ENCODE measurements around the gene DMPK. TPM values are rescaled to one million over a fixed set of nuclear protein-coding genes. Genes with fewer than 3 reads are reported as not detected.

DMPK gene
- total RNA-seq, 1 experiment from 2014 or later: 119 TPM

- POLR2A ChIA-PET: no interaction called here
- DNase-seq (ENCODE audit: low read depth, low spot score): no peak
- CTCF ChIA-PET: no interaction called here
- peak overlapping the region; percentile 86 for H3K27ac ChIP-seq (ENCODE audit: low read length)
- intact Hi-C loops (cut with micrococcal nuclease; ENCODE audit: unreplicated experiment) (loop anchor here (10.0 kb wide), 1 partner anchor 62 kb away; no protein-coding TSS in a partner anchor), in situ Hi-C loops (cut with HindIII; ENCODE audit: low pct_unique_long_range_greater_than_20kb, low sequenced_read_pairs) (no loop called here)
- BruUV-seq (replicated peaks): no TSS peak
- no peaks in the 10 kb centered on the region for H3K27me3 ChIP-seq (ENCODE audit: control insufficient read depth, insufficient read depth, low read length)
- H3K36me3 ChIP-seq (ENCODE audit: control insufficient read depth, insufficient read depth, low read length): no peaks in the 10 kb centered on the region; the same call in 1 of the 2 replicates
- TF ChIP-seq REST (IDR thresholded peaks at IDR 0.05; ENCODE audit: insufficient read depth in 1 of 2, low read depth in 2 of 2, low read length in 1 of 2): no peak
- TF ChIP-seq TCF7L2 (IDR thresholded peaks at IDR 0.05; ENCODE audit: low read depth, low read length): no peak
- TF ChIP-seq SIN3A (IDR thresholded peaks at IDR 0.05; ENCODE audit: borderline replicate concordance, insufficient read depth, low read depth, low read length): no peak
- peak; percentile 19; the same call in 1 of the 2 replicates for TF ChIP-seq POLR2AphosphoS5 (IDR thresholded peaks at IDR 0.05; ENCODE audit: low read depth, low read length)
- TF ChIP-seq CTCF (IDR thresholded peaks at IDR 0.05): no peak
- peaks cover 25% of the 10 kb centered on the region for H3K4me1 ChIP-seq (ENCODE audit: control insufficient read depth, insufficient read depth, low read length)
- no peak for ATAC-seq
- H3K4me3 ChIP-seq (ENCODE audit: low read depth in 2 of 2, low read length in 2 of 2): peak overlapping the region; percentile 66 to 77
- H3K9me3 ChIP-seq (ENCODE audit: control insufficient read depth, insufficient read depth, low read depth, low read length): no peaks in the 10 kb centered on the region
Observed at GRCh38 chr19:45766296-45766868, 15.9 kb downstream of the DMPK start.

GRCh38 chr19:45765702-45766295 lies 16.5 kb downstream of the DMPK start:
- no peaks in the 10 kb centered on the region for H3K9me3 ChIP-seq (ENCODE audit: control insufficient read depth, insufficient read depth, low read depth, low read length)
- intact Hi-C loops (cut with micrococcal nuclease; ENCODE audit: unreplicated experiment): loop anchor here (10.0 kb wide), 1 partner anchor 61 kb away; no protein-coding TSS in a partner anchor
- no peak for ATAC-seq
- H3K27ac ChIP-seq (ENCODE audit: low read length): no peak overlapping the region; the same call in 1 of the 2 replicates
- no peaks in the 10 kb centered on the region for H3K27me3 ChIP-seq (ENCODE audit: control insufficient read depth, insufficient read depth, low read length)
- DNase-seq (ENCODE audit: low read depth, low spot score): no peak
- in situ Hi-C loops (cut with HindIII; ENCODE audit: low pct_unique_long_range_greater_than_20kb, low sequenced_read_pairs): no loop called here
- no peak for TF ChIP-seq TCF7L2 (IDR thresholded peaks at IDR 0.05; ENCODE audit: low read depth, low read length)
- TF ChIP-seq POLR2AphosphoS5 (IDR thresholded peaks at IDR 0.05; ENCODE audit: low read depth, low read length): no peak
- no peak for TF ChIP-seq CTCF (IDR thresholded peaks at IDR 0.05)
- no peak for TF ChIP-seq SIN3A (IDR thresholded peaks at IDR 0.05; ENCODE audit: borderline replicate concordance, insufficient read depth, low read depth, low read length)
- TF ChIP-seq REST (IDR thresholded peaks at IDR 0.05; ENCODE audit: insufficient read depth in 1 of 2, low read depth in 2 of 2, low read length in 1 of 2): no peak
- no peaks in the 10 kb centered on the region for H3K36me3 ChIP-seq (ENCODE audit: control insufficient read depth, insufficient read depth, low read length)
- H3K4me1 ChIP-seq (ENCODE audit: control insufficient read depth, insufficient read depth, low read length): peaks cover 22% of the 10 kb centered on the region
- BruUV-seq (replicated peaks): no TSS peak
- H3K4me3 ChIP-seq (ENCODE audit: low read depth in 2 of 2, low read length in 2 of 2): no peak overlapping the region
- ChIA-PET CTCF (no interaction called here), POLR2A (no interaction called here)
